WTC11 (cell line): ENCODE results near the gene IFNAR1. TPM values are rescaled to one million over a fixed set of nuclear protein-coding genes. Genes with fewer than 3 reads are reported as not detected.

Source experiments
- ATAC-seq: fragments of 200-7000 bp; cut with Tn5 transposase; 2 replicates; pipeline ENCODE4 v1.10.0; 2021; ENCODE audit warnings: mild to moderate bottlenecking, moderate library complexity
- CTCF ChIA-PET: fragments of 300-600 bp; sonication (Branson Sonifier 250); formaldehyde crosslinking; loops from one replicate; lab custom pipeline; 2021; ENCODE audit warnings: antibody characterized with exemption; lab: Charles Lee
- POLR2A ChIA-PET: fragments of 350-600 bp; sonication (Branson Sonifier 250); formaldehyde crosslinking; loops from one replicate; lab custom pipeline; 2021; ENCODE audit warnings: antibody characterized with exemption; lab: Charles Lee
- DNase-seq: peaks from one replicate; pipeline ENCODE4 v3.0.0; 2021; ENCODE audit warnings: low spot score
- H3K27ac Mint-ChIP-seq: 2 replicates; pipeline ENCODE4 v1.8.0; 2021; ENCODE audit warnings: mixed read lengths
- H3K27me3 Mint-ChIP-seq: 2 replicates; pipeline ENCODE4 v1.8.0; 2021; ENCODE audit warnings: low read depth, mild to moderate bottlenecking, moderate library complexity, mixed read lengths
- H3K36me3 Mint-ChIP-seq: 2 replicates; pipeline ENCODE4 v1.8.0; 2021; ENCODE audit warnings: mixed read lengths
- H3K4me1 Mint-ChIP-seq: 2 replicates; pipeline ENCODE4 v1.8.0; 2022; ENCODE audit warnings: mixed read lengths
- H3K4me3 Mint-ChIP-seq: 2 replicates; pipeline ENCODE4 v1.8.0; 2021; ENCODE audit warnings: mild to moderate bottlenecking, moderate library complexity, mixed read lengths
- H3K9me3 Mint-ChIP-seq: 2 replicates; pipeline ENCODE4 v1.8.0; 2021; ENCODE audit warnings: mixed read lengths
- FOXP1 ChIP-seq: sonication (generic); formaldehyde crosslinking; IDR thresholded peaks from 2 replicates; pipeline ENCODE4 v1.8.0; 2022; ENCODE audit warnings: missing genetic modification reagents, mild to moderate bottlenecking, moderate library complexity, borderline replicate concordance
- JUN ChIP-seq: sonication (generic); formaldehyde crosslinking; IDR thresholded peaks from 2 replicates; pipeline ENCODE4 v1.8.0; 2023; ENCODE audit warnings: mild to moderate bottlenecking, missing genetic modification reagents
- MYBL2 ChIP-seq: sonication (generic); formaldehyde crosslinking; IDR thresholded peaks from 2 replicates; pipeline ENCODE4 v1.8.1; 2023; ENCODE audit warnings: mild to moderate bottlenecking, moderate library complexity, missing genetic modification reagents
- NR1H2 ChIP-seq: sonication (generic); formaldehyde crosslinking; IDR thresholded peaks from 2 replicates; pipeline ENCODE4 v1.9.0; 2021; ENCODE audit warnings: mild to moderate bottlenecking, moderate library complexity, missing genetic modification reagents
- OVOL2 ChIP-seq: fragments of 250-450 bp; sonication (Bioruptor Pico); IDR thresholded peaks from 2 replicates; pipeline ENCODE4 v1.9.0; 2021; ENCODE audit warnings: mild to moderate bottlenecking, borderline replicate concordance
- RORB ChIP-seq: fragments of 250-450 bp; sonication (Bioruptor Pico); IDR thresholded peaks from 2 replicates; pipeline ENCODE4 v1.9.0; 2021; ENCODE audit warnings: mild to moderate bottlenecking
- SMAD4 ChIP-seq: sonication (generic); formaldehyde crosslinking; IDR thresholded peaks from 2 replicates; pipeline ENCODE4 v1.8.0; 2022; ENCODE audit warnings: mild to moderate bottlenecking, missing genetic modification reagents
- TCF7 ChIP-seq: sonication (generic); formaldehyde crosslinking; IDR thresholded peaks from 2 replicates; pipeline ENCODE4 v1.8.0; 2022; ENCODE audit warnings: mild to moderate bottlenecking, low read depth, missing genetic modification reagents, moderate library complexity
- ZBTB21 ChIP-seq: sonication (generic); formaldehyde crosslinking; IDR thresholded peaks from 2 replicates; pipeline ENCODE4 v1.8.1; 2023; ENCODE audit warnings: mild to moderate bottlenecking, missing genetic modification reagents, borderline replicate concordance
- ZNF317 ChIP-seq: sonication (generic); formaldehyde crosslinking; IDR thresholded peaks from 2 replicates; pipeline ENCODE4 v1.8.1; 2023; ENCODE audit warnings: low read depth, mild to moderate bottlenecking, moderate library complexity, missing genetic modification reagents, borderline replicate concordance
- total RNA-seq: library from RNA; stranded (reverse); gene quantifications from 3 replicates; pipeline ENCODE4 v1.2.3, GENCODE V29; 2021
- TF ChIP-seq, protein P1 (sequence below): sonication (generic); formaldehyde crosslinking; IDR thresholded peaks from 2 replicates; pipeline ENCODE4 v1.8.0; 2022; ENCODE audit warnings: missing genetic modification reagents
- TF ChIP-seq, protein P2 (sequence below): sonication (generic); formaldehyde crosslinking; IDR thresholded peaks from 2 replicates; pipeline ENCODE4 v1.8.1; 2023; ENCODE audit warnings: mild to moderate bottlenecking, missing genetic modification reagents
- TF ChIP-seq, protein P3 (sequence below): sonication (generic); formaldehyde crosslinking; conservative IDR thresholded peaks from 2 replicates; pipeline ENCODE4 v1.8.1; 2022; ENCODE audit warnings: mild to moderate bottlenecking, missing genetic modification reagents
- TF ChIP-seq, protein P4 (sequence below): sonication (generic); formaldehyde crosslinking; IDR thresholded peaks from 2 replicates; pipeline ENCODE4 v1.8.0; 2022; ENCODE audit warnings: mild to moderate bottlenecking, missing genetic modification reagents
- TF ChIP-seq, protein P5 (sequence below): sonication (generic); formaldehyde crosslinking; IDR thresholded peaks from 2 replicates; pipeline ENCODE4 v1.8.0; 2022; ENCODE audit warnings: mild to moderate bottlenecking, missing genetic modification reagents
- TF ChIP-seq, protein P6 (sequence below): fragments of 250-450 bp; sonication (Bioruptor Pico); IDR thresholded peaks from 2 replicates; pipeline ENCODE4 v1.8.0; 2021; ENCODE audit warnings: mild to moderate bottlenecking
- TF ChIP-seq, protein P7 (sequence below): sonication (generic); formaldehyde crosslinking; IDR thresholded peaks from 2 replicates; pipeline ENCODE4 v1.8.1; 2022; ENCODE audit warnings: low read depth, mild to moderate bottlenecking, moderate library complexity, missing genetic modification reagents, borderline replicate concordance
- TF ChIP-seq, protein P8 (sequence below): sonication (generic); formaldehyde crosslinking; IDR thresholded peaks from 2 replicates; pipeline ENCODE4 v1.8.1; 2022; ENCODE audit warnings: low read depth, missing genetic modification reagents, borderline replicate concordance
- TF ChIP-seq, protein P9 (sequence below): sonication (generic); formaldehyde crosslinking; IDR thresholded peaks from 2 replicates; pipeline ENCODE4 v1.8.1; 2022; ENCODE audit warnings: mild to moderate bottlenecking, missing genetic modification reagents, moderate library complexity, borderline replicate concordance

Gene IFNAR1
- total RNA-seq, 1 experiment from 2014 or later: 12.2 TPM

DNA sequence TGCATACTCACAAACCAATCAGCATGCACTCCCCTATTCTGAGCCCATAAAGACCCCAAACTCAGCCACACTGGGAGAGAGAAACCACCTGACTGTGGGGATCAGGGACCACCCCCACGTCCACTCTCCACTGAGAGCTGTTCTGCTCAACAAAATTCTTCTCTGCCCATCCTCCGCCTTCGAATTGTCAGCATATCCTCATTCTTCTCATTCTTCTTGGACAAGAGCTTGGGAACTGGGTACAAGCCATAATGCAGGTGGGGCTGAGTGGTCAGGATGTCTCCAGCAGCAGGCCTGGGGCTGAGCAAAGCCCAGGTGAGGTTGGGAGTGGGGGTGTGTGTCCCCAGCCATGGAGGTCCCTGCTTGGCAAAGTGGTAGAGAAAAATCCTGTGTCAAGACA lies 43.8 kb downstream of the IFNAR1 start:
- H3K27ac Mint-ChIP-seq: no peak overlapping the region
- ATAC-seq: no peak
- POLR2A ChIA-PET: no interaction called here
- CTCF ChIA-PET: interaction anchor here (0.6 kb wide), 1 partner anchor 34 kb away, joined by 3 read pairs; no protein-coding TSS in a partner anchor
- no peak for DNase-seq
- peaks cover 47% of the 10 kb centered on the region for H3K9me3 Mint-ChIP-seq
- TF ChIP-seq, protein P1, sequence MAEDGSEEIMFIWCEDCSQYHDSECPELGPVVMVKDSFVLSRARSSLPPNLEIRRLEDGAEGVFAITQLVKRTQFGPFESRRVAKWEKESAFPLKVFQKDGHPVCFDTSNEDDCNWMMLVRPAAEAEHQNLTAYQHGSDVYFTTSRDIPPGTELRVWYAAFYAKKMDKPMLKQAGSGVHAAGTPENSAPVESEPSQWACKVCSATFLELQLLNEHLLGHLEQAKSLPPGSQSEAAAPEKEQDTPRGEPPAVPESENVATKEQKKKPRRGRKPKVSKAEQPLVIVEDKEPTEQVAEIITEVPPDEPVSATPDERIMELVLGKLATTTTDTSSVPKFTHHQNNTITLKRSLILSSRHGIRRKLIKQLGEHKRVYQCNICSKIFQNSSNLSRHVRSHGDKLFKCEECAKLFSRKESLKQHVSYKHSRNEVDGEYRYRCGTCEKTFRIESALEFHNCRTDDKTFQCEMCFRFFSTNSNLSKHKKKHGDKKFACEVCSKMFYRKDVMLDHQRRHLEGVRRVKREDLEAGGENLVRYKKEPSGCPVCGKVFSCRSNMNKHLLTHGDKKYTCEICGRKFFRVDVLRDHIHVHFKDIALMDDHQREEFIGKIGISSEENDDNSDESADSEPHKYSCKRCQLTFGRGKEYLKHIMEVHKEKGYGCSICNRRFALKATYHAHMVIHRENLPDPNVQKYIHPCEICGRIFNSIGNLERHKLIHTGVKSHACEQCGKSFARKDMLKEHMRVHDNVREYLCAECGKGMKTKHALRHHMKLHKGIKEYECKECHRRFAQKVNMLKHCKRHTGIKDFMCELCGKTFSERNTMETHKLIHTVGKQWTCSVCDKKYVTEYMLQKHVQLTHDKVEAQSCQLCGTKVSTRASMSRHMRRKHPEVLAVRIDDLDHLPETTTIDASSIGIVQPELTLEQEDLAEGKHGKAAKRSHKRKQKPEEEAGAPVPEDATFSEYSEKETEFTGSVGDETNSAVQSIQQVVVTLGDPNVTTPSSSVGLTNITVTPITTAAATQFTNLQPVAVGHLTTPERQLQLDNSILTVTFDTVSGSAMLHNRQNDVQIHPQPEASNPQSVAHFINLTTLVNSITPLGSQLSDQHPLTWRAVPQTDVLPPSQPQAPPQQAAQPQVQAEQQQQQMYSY: no peak
- TF ChIP-seq ZBTB21 (no peak), FOXP1 (no peak), NR1H2 (CRISPR knock-in tag) (no peak), TCF7 (CRISPR knock-in tag) (no peak), OVOL2 (CRISPR knock-in tag) (no peak), SMAD4 (CRISPR knock-in tag) (no peak)
- TF ChIP-seq, protein P2, sequence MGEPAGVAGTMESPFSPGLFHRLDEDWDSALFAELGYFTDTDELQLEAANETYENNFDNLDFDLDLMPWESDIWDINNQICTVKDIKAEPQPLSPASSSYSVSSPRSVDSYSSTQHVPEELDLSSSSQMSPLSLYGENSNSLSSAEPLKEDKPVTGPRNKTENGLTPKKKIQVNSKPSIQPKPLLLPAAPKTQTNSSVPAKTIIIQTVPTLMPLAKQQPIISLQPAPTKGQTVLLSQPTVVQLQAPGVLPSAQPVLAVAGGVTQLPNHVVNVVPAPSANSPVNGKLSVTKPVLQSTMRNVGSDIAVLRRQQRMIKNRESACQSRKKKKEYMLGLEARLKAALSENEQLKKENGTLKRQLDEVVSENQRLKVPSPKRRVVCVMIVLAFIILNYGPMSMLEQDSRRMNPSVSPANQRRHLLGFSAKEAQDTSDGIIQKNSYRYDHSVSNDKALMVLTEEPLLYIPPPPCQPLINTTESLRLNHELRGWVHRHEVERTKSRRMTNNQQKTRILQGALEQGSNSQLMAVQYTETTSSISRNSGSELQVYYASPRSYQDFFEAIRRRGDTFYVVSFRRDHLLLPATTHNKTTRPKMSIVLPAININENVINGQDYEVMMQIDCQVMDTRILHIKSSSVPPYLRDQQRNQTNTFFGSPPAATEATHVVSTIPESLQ (CRISPR knock-in tag): no peak
- TF ChIP-seq, protein P3, sequence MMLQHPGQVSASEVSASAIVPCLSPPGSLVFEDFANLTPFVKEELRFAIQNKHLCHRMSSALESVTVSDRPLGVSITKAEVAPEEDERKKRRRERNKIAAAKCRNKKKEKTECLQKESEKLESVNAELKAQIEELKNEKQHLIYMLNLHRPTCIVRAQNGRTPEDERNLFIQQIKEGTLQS: no peak
- TF ChIP-seq, protein P4, sequence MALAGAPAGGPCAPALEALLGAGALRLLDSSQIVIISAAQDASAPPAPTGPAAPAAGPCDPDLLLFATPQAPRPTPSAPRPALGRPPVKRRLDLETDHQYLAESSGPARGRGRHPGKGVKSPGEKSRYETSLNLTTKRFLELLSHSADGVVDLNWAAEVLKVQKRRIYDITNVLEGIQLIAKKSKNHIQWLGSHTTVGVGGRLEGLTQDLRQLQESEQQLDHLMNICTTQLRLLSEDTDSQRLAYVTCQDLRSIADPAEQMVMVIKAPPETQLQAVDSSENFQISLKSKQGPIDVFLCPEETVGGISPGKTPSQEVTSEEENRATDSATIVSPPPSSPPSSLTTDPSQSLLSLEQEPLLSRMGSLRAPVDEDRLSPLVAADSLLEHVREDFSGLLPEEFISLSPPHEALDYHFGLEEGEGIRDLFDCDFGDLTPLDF (CRISPR knock-in tag): no peak
- TF ChIP-seq, protein P5, sequence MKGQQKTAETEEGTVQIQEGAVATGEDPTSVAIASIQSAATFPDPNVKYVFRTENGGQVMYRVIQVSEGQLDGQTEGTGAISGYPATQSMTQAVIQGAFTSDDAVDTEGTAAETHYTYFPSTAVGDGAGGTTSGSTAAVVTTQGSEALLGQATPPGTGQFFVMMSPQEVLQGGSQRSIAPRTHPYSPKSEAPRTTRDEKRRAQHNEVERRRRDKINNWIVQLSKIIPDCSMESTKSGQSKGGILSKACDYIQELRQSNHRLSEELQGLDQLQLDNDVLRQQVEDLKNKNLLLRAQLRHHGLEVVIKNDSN: no peak
- TF ChIP-seq, protein P6, sequence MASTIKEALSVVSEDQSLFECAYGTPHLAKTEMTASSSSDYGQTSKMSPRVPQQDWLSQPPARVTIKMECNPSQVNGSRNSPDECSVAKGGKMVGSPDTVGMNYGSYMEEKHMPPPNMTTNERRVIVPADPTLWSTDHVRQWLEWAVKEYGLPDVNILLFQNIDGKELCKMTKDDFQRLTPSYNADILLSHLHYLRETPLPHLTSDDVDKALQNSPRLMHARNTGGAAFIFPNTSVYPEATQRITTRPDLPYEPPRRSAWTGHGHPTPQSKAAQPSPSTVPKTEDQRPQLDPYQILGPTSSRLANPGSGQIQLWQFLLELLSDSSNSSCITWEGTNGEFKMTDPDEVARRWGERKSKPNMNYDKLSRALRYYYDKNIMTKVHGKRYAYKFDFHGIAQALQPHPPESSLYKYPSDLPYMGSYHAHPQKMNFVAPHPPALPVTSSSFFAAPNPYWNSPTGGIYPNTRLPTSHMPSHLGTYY (CRISPR knock-in tag): no peak
- TF ChIP-seq, protein P7, sequence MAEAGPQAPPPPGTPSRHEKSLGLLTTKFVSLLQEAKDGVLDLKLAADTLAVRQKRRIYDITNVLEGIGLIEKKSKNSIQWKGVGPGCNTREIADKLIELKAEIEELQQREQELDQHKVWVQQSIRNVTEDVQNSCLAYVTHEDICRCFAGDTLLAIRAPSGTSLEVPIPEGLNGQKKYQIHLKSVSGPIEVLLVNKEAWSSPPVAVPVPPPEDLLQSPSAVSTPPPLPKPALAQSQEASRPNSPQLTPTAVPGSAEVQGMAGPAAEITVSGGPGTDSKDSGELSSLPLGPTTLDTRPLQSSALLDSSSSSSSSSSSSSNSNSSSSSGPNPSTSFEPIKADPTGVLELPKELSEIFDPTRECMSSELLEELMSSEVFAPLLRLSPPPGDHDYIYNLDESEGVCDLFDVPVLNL (CRISPR knock-in tag): no peak
- H3K4me3 Mint-ChIP-seq: no peak overlapping the region
- peaks cover 9% of the 10 kb centered on the region for H3K27me3 Mint-ChIP-seq
- H3K36me3 Mint-ChIP-seq: peaks cover 46% of the 10 kb centered on the region
- peaks cover 5% of the 10 kb centered on the region; the same call in 1 of the 2 replicates for H3K4me1 Mint-ChIP-seq

DNA sequence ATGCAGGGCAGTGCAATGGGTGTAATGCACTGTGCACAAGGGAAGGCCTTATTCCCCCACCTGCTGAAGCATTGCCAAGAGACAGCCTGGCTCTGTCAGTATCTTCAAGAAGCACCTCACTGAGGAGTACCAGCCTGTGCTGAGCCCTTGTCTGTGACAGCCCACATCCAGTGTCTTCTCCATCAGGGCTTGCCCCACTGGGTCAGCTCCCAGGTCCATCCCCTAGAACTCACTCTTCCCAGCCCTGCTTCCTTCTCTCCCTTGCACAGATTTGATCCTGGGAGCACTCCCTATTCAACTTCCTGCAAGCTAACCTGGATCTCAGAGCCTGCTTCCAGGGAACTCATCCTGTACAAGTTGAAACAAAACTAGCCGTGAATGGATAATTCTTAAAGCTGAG lies 44.8 kb downstream of the IFNAR1 start:
- Mint-ChIP-seq H3K4me3 (no peak overlapping the region), H3K36me3 (peaks cover 46% of the 10 kb centered on the region), H3K9me3 (peaks cover 47% of the 10 kb centered on the region), H3K27ac (no peak overlapping the region), H3K27me3 (peaks cover 9% of the 10 kb centered on the region), H3K4me1 (peaks cover 5% of the 10 kb centered on the region; the same call in 1 of the 2 replicates)
- ChIA-PET CTCF (interaction anchor here (3.0 kb wide), 1 partner anchor 8 kb away, joined by 11 read pairs; no protein-coding TSS in a partner anchor), POLR2A (no interaction called here)
- DNase-seq: no peak
- no peak for ATAC-seq
- TF ChIP-seq, protein P8, sequence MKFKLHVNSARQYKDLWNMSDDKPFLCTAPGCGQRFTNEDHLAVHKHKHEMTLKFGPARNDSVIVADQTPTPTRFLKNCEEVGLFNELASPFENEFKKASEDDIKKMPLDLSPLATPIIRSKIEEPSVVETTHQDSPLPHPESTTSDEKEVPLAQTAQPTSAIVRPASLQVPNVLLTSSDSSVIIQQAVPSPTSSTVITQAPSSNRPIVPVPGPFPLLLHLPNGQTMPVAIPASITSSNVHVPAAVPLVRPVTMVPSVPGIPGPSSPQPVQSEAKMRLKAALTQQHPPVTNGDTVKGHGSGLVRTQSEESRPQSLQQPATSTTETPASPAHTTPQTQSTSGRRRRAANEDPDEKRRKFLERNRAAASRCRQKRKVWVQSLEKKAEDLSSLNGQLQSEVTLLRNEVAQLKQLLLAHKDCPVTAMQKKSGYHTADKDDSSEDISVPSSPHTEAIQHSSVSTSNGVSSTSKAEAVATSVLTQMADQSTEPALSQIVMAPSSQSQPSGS: no peak
- TF ChIP-seq JUN (no peak), MYBL2 (no peak), FOXP1 (no peak), RORB (CRISPR knock-in tag) (no peak), ZNF317 (CRISPR knock-in tag) (no peak)
- TF ChIP-seq, protein P9, sequence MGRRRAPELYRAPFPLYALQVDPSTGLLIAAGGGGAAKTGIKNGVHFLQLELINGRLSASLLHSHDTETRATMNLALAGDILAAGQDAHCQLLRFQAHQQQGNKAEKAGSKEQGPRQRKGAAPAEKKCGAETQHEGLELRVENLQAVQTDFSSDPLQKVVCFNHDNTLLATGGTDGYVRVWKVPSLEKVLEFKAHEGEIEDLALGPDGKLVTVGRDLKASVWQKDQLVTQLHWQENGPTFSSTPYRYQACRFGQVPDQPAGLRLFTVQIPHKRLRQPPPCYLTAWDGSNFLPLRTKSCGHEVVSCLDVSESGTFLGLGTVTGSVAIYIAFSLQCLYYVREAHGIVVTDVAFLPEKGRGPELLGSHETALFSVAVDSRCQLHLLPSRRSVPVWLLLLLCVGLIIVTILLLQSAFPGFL (CRISPR knock-in tag): no peak
